AG09309 (cell line): ENCODE data around the gene UBE2Q2.
"Not testable (repeated sequence)": the region's sequence is repeated elsewhere in the genome, so short reads cannot be mapped to it uniquely, and the experiment has no call there.

Source experiments
- DNase-seq: peaks from one replicate; pipeline ENCODE4 v3.0.0-alpha.2; 2010; ENCODE audit warnings: low read depth
- H3K4me3 ChIP-seq: 2 replicates; pipeline ENCODE4 v1.5.1; 2011; ENCODE audit warnings: mild to moderate bottlenecking, low read depth, low read length, moderate library complexity; ENCODE audit not compliant: control insufficient read depth
- CTCF ChIP-seq: IDR thresholded peaks from 2 replicates; pipeline ENCODE4 v1.5.1; 2011; ENCODE audit warnings: mild to moderate bottlenecking, low read depth, low read length, inconsistent platforms; ENCODE audit not compliant: insufficient read depth, control insufficient read depth; ENCODE audit errors: missing control alignments

UBE2Q2 gene

GRCh38 chr15:75866916-75867315, 23.7 kb downstream of the UBE2Q2 start:
- H3K4me3 ChIP-seq, result no peak overlapping the region
- no peak for TF ChIP-seq CTCF
- DNase-seq, result no peak

- no peak overlapping the region for H3K4me3 ChIP-seq
- no peak for TF ChIP-seq CTCF
- no peak for DNase-seq
Observed at GRCh38 chr15:75867449-75867848, 24.2 kb downstream of the UBE2Q2 start.

GRCh38 chr15:75868019-75868418, 24.8 kb downstream of the UBE2Q2 start:
- H3K4me3 ChIP-seq, result no peak overlapping the region
- no peak for DNase-seq
- no peak for TF ChIP-seq CTCF

- no peak for TF ChIP-seq CTCF
Observed at GRCh38 chr15:75869446-75869845, 26.2 kb downstream of the UBE2Q2 start.

GRCh38 chr15:75871589-75871988, 28.3 kb downstream of the UBE2Q2 start:
- H3K4me3 ChIP-seq, DNase-seq: not testable (repeated sequence)

More at GRCh38 chr15:75869446-75869845, 26.2 kb downstream of the UBE2Q2 start:
- no peak for DNase-seq
- H3K4me3 ChIP-seq, result no peak overlapping the region

- no peak for TF ChIP-seq CTCF
- no peak overlapping the region for H3K4me3 ChIP-seq
- no peak for DNase-seq
Observed at GRCh38 chr15:75872403-75872990, 29.2 kb downstream of the UBE2Q2 start.

GRCh38 chr15:75884041-75884440, 40.8 kb downstream of the UBE2Q2 start:
- no peak for TF ChIP-seq CTCF

More at GRCh38 chr15:75884041-75884440, 40.8 kb downstream of the UBE2Q2 start:
- DNase-seq, result no peak
- no peak overlapping the region for H3K4me3 ChIP-seq
